OCI-LY7 (cell line): ENCODE measurements around the gene MED20. TPM values are rescaled to one million over a fixed set of nuclear protein-coding genes. Genes with fewer than 3 reads are reported as not detected.

Experiments
- BruUV-seq: library from RNA; stranded (reverse); fragments of 400-500 nt; replicated peaks from 2 replicates; lab custom pipeline; 2021; lab: Mats Ljungman, UMichigan
- CTCF ChIA-PET: fragments of 300-600 bp; sonication (Branson Sonifier 250); formaldehyde crosslinking; loops from one replicate; lab custom pipeline; 2022; ENCODE audit warnings: antibody characterized with exemption; ENCODE audit not compliant: unreplicated experiment; lab: Charles Lee
- POLR2A ChIA-PET: fragments of 300-600 bp; sonication (Branson Sonifier 250); formaldehyde crosslinking; loops from one replicate; lab custom pipeline; 2022; ENCODE audit warnings: antibody characterized with exemption; lab: Charles Lee
- DNase-seq: peaks from one replicate; pipeline ENCODE4 v3.0.0-alpha.2; 2015; ENCODE audit warnings: low spot score
- H2AFZ ChIP-seq: fragments of 200-600 bp; sonication (generic), shearing (Covaris generic); 2 replicates; pipeline ENCODE4 v1.6.1; 2014; ENCODE audit warnings: mild to moderate bottlenecking, antibody characterized with exemption, low read length, moderate library complexity
- H3K27ac ChIP-seq: fragments of 200-600 bp; sonication (generic); 2 replicates; pipeline ENCODE4 v1.5.1; 2014; ENCODE audit warnings: mixed run types, low read depth, mild to moderate bottlenecking, moderate library complexity, low read length, inconsistent platforms; ENCODE audit not compliant: poor library complexity, severe bottlenecking
- H3K36me3 ChIP-seq: fragments of 200-600 bp; sonication (generic); 2 replicates; pipeline ENCODE4 v1.6.1; 2014; ENCODE audit warnings: mild to moderate bottlenecking, antibody characterized with exemption, low read length, moderate library complexity, mixed read lengths; ENCODE audit not compliant: insufficient read depth
- H3K4me1 ChIP-seq: fragments of 200-600 bp; sonication (generic); 2 replicates; pipeline ENCODE4 v1.5.1; 2014; ENCODE audit warnings: mild to moderate bottlenecking, low read length; ENCODE audit not compliant: insufficient read depth, poor library complexity, severe bottlenecking
- H3K4me2 ChIP-seq: fragments of 200-600 bp; sonication (generic); 2 replicates; pipeline ENCODE4 v1.6.1; 2014; ENCODE audit warnings: mild to moderate bottlenecking, low read length
- H3K4me3 ChIP-seq: fragments of 200-600 bp; sonication (generic); 2 replicates; pipeline ENCODE4 v1.5.1; 2014; ENCODE audit warnings: mild to moderate bottlenecking, low read depth, low read length; ENCODE audit not compliant: poor library complexity, severe bottlenecking
- H3K79me2 ChIP-seq: fragments of 200-600 bp; sonication (generic); 2 replicates; pipeline ENCODE4 v1.6.1; 2016; ENCODE audit warnings: low read depth, mild to moderate bottlenecking, low read length, moderate library complexity, mixed read lengths; ENCODE audit not compliant: insufficient read depth
- H3K9me2 ChIP-seq: fragments of 200-600 bp; sonication (generic); 2 replicates; pipeline ENCODE4 v1.6.1; 2016; ENCODE audit warnings: mild to moderate bottlenecking, low read length, mixed read lengths; ENCODE audit not compliant: insufficient read depth
- H3K9me3 ChIP-seq: fragments of 200-600 bp; sonication (generic); 2 replicates; pipeline ENCODE4 v1.6.1; 2014; ENCODE audit warnings: mild to moderate bottlenecking, mixed run types, low read length, mixed read lengths
- H4K20me1 ChIP-seq: fragments of 200-600 bp; sonication (generic); 2 replicates; pipeline ENCODE4 v1.6.1; 2014; ENCODE audit warnings: mild to moderate bottlenecking, antibody characterized with exemption, low read length, moderate library complexity, mixed read lengths; ENCODE audit not compliant: insufficient read depth
- CTCF ChIP-seq: fragments of 200-600 bp; sonication (generic); conservative IDR thresholded peaks from 2 replicates; pipeline ENCODE4 v1.5.1; 2014; ENCODE audit warnings: mild to moderate bottlenecking, antibody characterized with exemption, low read length, moderate library complexity, mixed read lengths
- EZH2phosphoT487 ChIP-seq: fragments of 200-600 bp; sonication (generic); IDR thresholded peaks from 2 replicates; pipeline ENCODE4 v1.6.1; 2018; ENCODE audit warnings: low read depth, borderline replicate concordance, mild to moderate bottlenecking, mixed run types, antibody characterized with exemption, low read length, moderate library complexity, mixed read lengths
- intact Hi-C: fragments of 100-400 bp; cut with micrococcal nuclease; formaldehyde crosslinking; loops from one replicate; pipeline ENCODE4 v1.10.0; 2022; ENCODE audit not compliant: unreplicated experiment
- total RNA-seq, 2 experiments: library from RNA; depleted of rRNA in 1 of 2; stranded (reverse); fragments of >200 nt in 1 of 2; shearing (Covaris generic) in 1 of 2; gene quantifications; 2 replicates each; pipeline ENCODE4 v1.2.3, GENCODE V29; 2014 to 2022

The MED20 gene
- total RNA-seq, 2 experiments from 2014 or later: 30.7 to 35.2 TPM

GRCh38 chr6:41881506-41881905, 39.4 kb downstream of the MED20 start:
- ChIA-PET CTCF (no interaction called here), POLR2A (interaction anchor here (0.6 kb wide), 1 partner anchor 17 kb away, joined by 6 read pairs; no protein-coding TSS in a partner anchor)
- Histone ChIP-seq H3K4me1 (no peaks in the 10 kb centered on the region), H3K9me2 (no peaks in the 10 kb centered on the region), H2AFZ (no peak overlapping the region), H3K4me2 (no peak overlapping the region), H3K4me3 (no peak overlapping the region), H3K36me3 (no peaks in the 10 kb centered on the region; the same call in 1 of the 2 replicates), H3K9me3 (no peaks in the 10 kb centered on the region), H3K27ac (no peak overlapping the region), H4K20me1 (no peaks in the 10 kb centered on the region), H3K79me2 (no peaks in the 10 kb centered on the region)
- TF ChIP-seq EZH2phosphoT487: no peak
- no peak for TF ChIP-seq CTCF
- intact Hi-C loops: no loop called here
- DNase-seq: no peak
- no TSS peak for BruUV-seq

- no peaks in the 10 kb centered on the region for H3K9me3 ChIP-seq
- no peak for TF ChIP-seq CTCF
- TF ChIP-seq EZH2phosphoT487: no peak
- H3K27ac ChIP-seq: no peak overlapping the region
- H3K9me2 ChIP-seq: no peaks in the 10 kb centered on the region
- no TSS peak for BruUV-seq
- POLR2A ChIA-PET: interaction anchor here (1.1 kb wide), 1 partner anchor 9 kb away, joined by 3 read pairs; no protein-coding TSS in a partner anchor
- no peak for DNase-seq
- no peak overlapping the region for H3K4me2 ChIP-seq
- intact Hi-C loops: no loop called here
- H3K36me3 ChIP-seq: no peaks in the 10 kb centered on the region; the same call in 1 of the 2 replicates
- no peak overlapping the region for H2AFZ ChIP-seq
- H4K20me1 ChIP-seq: no peaks in the 10 kb centered on the region
- CTCF ChIA-PET: no interaction called here
- H3K4me1 ChIP-seq: no peaks in the 10 kb centered on the region
- no peaks in the 10 kb centered on the region for H3K79me2 ChIP-seq
- H3K4me3 ChIP-seq: no peak overlapping the region
Observed at GRCh38 chr6:41878961-41879405, 42.0 kb downstream of the MED20 start.

GRCh38 chr6:41878246-41878645, 42.7 kb downstream of the MED20 start:
- CTCF ChIA-PET: no interaction called here
- no peak for DNase-seq
- POLR2A ChIA-PET: interaction anchor here (1.3 kb wide), 1 partner anchor 9 kb away, joined by 4 read pairs; no protein-coding TSS in a partner anchor

More at GRCh38 chr6:41878246-41878645, 42.7 kb downstream of the MED20 start:
- no peaks in the 10 kb centered on the region for H3K36me3 ChIP-seq
- no peak overlapping the region for H3K4me2 ChIP-seq
- H4K20me1 ChIP-seq: no peaks in the 10 kb centered on the region
- no peak overlapping the region for H3K4me3 ChIP-seq
- H3K9me3 ChIP-seq: no peaks in the 10 kb centered on the region
- TF ChIP-seq EZH2phosphoT487 (no peak), CTCF (no peak)
- H3K9me2 ChIP-seq: no peaks in the 10 kb centered on the region
- no TSS peak for BruUV-seq
- no peak overlapping the region for H3K27ac ChIP-seq
- H3K79me2 ChIP-seq: no peaks in the 10 kb centered on the region
- intact Hi-C loops: no loop called here
- H2AFZ ChIP-seq: no peak overlapping the region
- no peaks in the 10 kb centered on the region for H3K4me1 ChIP-seq
